Neural cell (in vitro differentiated cells): ENCODE data around the gene PTPRU. TPM values are rescaled to one million over a fixed set of nuclear protein-coding genes. Genes with fewer than 3 reads are reported as not detected.

Source experiments
- H2AFZ ChIP-seq: fragments of 200-600, 300-800 bp; sonication (generic), shearing (Covaris generic); 2 replicates; pipeline ENCODE4 v1.6.0; 2014; ENCODE audit warnings: low read depth, mild to moderate bottlenecking, antibody characterized with exemption, low read length, moderate library complexity
- H3F3A ChIP-seq: fragments of 200-600 bp; shearing (Covaris generic); 2 replicates; pipeline ENCODE4 v1.6.1; 2016; ENCODE audit warnings: mild to moderate bottlenecking, moderate library complexity, mixed read lengths, antibody characterized with exemption, low read length; ENCODE audit not compliant: insufficient read depth, poor library complexity, severe bottlenecking
- H3K27ac ChIP-seq: fragments of 200-600, 300-800 bp; sonication (generic), shearing (Covaris generic); 2 replicates; pipeline ENCODE4 v1.5.1; 2014; ENCODE audit warnings: mild to moderate bottlenecking, low read length, moderate library complexity
- H3K27me3 ChIP-seq: fragments of 300-800, 200-600 bp; sonication (generic), shearing (Covaris generic); 2 replicates; pipeline ENCODE4 v1.6.0; 2014; ENCODE audit warnings: mild to moderate bottlenecking, low read depth, low read length, moderate library complexity; ENCODE audit not compliant: insufficient read depth
- H3K36me3 ChIP-seq: fragments of 300-800, 200-600 bp; sonication (generic), shearing (Covaris generic); 2 replicates; pipeline ENCODE4 v1.5.1; 2014; ENCODE audit warnings: mild to moderate bottlenecking, antibody characterized with exemption, low read length, moderate library complexity; ENCODE audit not compliant: insufficient read depth
- H3K4me2 ChIP-seq: fragments of 300-800, 200-600 bp; sonication (generic), shearing (Covaris generic); 2 replicates; pipeline ENCODE4 v1.6.0; 2014; ENCODE audit warnings: mild to moderate bottlenecking, low read length
- H3K4me3 ChIP-seq: fragments of 300-800, 200-600 bp; sonication (generic), shearing (Covaris generic); 2 replicates; pipeline ENCODE4 v1.5.1; 2014; ENCODE audit warnings: mild to moderate bottlenecking, low read length, moderate library complexity
- H3K79me2 ChIP-seq: fragments of 200-600 bp; shearing (Covaris generic); replicated peaks from 2 replicates; pipeline ENCODE4 v1.6.0; 2014; ENCODE audit warnings: mild to moderate bottlenecking, low read length, moderate library complexity; ENCODE audit not compliant: insufficient read depth
- H3K9ac ChIP-seq: fragments of 300-800, 200-600 bp; sonication (generic), shearing (Covaris generic); 2 replicates; pipeline ENCODE4 v1.6.1; 2016; ENCODE audit warnings: mild to moderate bottlenecking, low read length, mixed read lengths
- H3K9me2 ChIP-seq: fragments of 200-600 bp; shearing (Covaris generic); 2 replicates; pipeline ENCODE4 v1.6.1; 2016; ENCODE audit warnings: mild to moderate bottlenecking, low read length, mixed read lengths; ENCODE audit not compliant: insufficient read depth
- H3K9me3 ChIP-seq: fragments of 200-600, 300-800 bp; sonication (generic), shearing (Covaris generic); 2 replicates; pipeline ENCODE4 v1.6.1; 2016; ENCODE audit warnings: mild to moderate bottlenecking, mixed run types, low read length, moderate library complexity, mixed read lengths
- H4K20me1 ChIP-seq: fragments of 200-600 bp; shearing (Covaris generic); 2 replicates; pipeline ENCODE4 v1.6.1; 2016; ENCODE audit warnings: mild to moderate bottlenecking, mixed run types; ENCODE audit not compliant: insufficient read depth
- EP300 ChIP-seq: fragments of 450-650 bp; conservative IDR thresholded peaks from 2 replicates; pipeline ENCODE4 v1.6.1; 2014; ENCODE audit warnings: antibody characterized with exemption, mild to moderate bottlenecking, moderate library complexity; ENCODE audit not compliant: poor library complexity, severe bottlenecking
- EZH2 ChIP-seq: fragments of 200-600, 300-800 bp; shearing (Covaris generic), sonication (generic); IDR thresholded peaks from 2 replicates; pipeline ENCODE4 v1.6.1; 2014; ENCODE audit warnings: antibody characterized with exemption, low read length, borderline replicate concordance, mild to moderate bottlenecking; ENCODE audit not compliant: insufficient read depth, poor library complexity, severe bottlenecking
- MXI1 ChIP-seq: fragments of 450-650 bp; conservative IDR thresholded peaks from 2 replicates; pipeline ENCODE4 v1.6.1; 2014; ENCODE audit warnings: antibody characterized with exemption, mild to moderate bottlenecking; ENCODE audit not compliant: poor library complexity, severe bottlenecking
- POLR2AphosphoS5 ChIP-seq: IDR thresholded peaks from 2 replicates; pipeline ENCODE4 v1.6.1; 2012
- RAD21 ChIP-seq: fragments of 450-650 bp; conservative IDR thresholded peaks from 2 replicates; pipeline ENCODE4 v1.6.1; 2014; ENCODE audit warnings: antibody characterized with exemption, mild to moderate bottlenecking, moderate library complexity
- REST ChIP-seq: IDR thresholded peaks from 2 replicates; pipeline ENCODE4 v1.6.1; 2012; ENCODE audit warnings: borderline replicate concordance
- SMC3 ChIP-seq: fragments of 450-650 bp; conservative IDR thresholded peaks from 2 replicates; pipeline ENCODE4 v1.6.1; 2014; ENCODE audit warnings: antibody characterized with exemption, mild to moderate bottlenecking, moderate library complexity; ENCODE audit not compliant: poor library complexity
- TAF1 ChIP-seq: IDR thresholded peaks from 2 replicates; pipeline ENCODE4 v1.6.1; 2012; ENCODE audit warnings: low read depth
- polyA plus RNA-seq: library from polyadenylated mRNA; depleted of rRNA; stranded (reverse); fragments of >200 nt; gene quantifications from 2 replicates; pipeline ENCODE4 v1.2.3, GENCODE V29; 2014
- TF ChIP-seq, protein P1 (sequence below): fragments of 450-650 bp; IDR thresholded peaks from 2 replicates; pipeline ENCODE4 v1.5.1; 2014; ENCODE audit warnings: antibody characterized with exemption, mild to moderate bottlenecking, moderate library complexity; ENCODE audit not compliant: poor library complexity, severe bottlenecking

The PTPRU gene
- polyA plus RNA-seq, 1 donor from 2014 or later: 5.0 TPM

GRCh38 chr1:29249170-29249691 lies 12.9 kb downstream of the PTPRU start (continued):
- TF ChIP-seq EZH2 (no peak), POLR2AphosphoS5 (no peak), MXI1 (no peak)

DNA sequence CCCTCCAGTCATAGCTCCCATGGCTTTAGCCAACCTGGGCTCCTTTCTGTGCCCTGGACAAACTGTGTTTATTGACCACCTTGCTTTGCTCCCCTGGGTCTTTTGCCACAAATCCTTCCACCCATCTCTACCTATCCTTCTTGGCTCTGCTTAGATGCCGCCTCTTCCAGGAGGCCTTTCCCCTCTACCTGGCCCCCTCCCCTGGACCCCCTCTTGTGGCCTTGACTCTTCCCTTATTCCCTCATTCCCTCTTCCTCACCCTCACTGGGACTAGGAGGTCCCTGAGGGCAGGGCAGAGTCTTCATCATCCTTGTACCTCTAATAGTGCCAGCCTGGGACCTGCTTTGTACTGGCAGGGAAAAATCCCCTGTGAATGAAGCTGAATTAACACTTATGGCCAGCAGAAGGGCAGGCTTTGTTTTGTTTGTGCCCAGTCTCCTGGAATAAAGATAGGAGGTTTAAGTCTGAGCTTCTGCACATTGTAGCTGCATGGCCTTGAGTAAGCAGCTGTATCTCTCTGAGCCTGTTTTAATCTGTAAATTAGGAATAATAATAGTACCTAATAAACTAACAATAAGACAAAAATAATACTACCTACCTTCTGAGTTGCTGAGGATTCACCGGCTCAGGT lies 13.7 kb downstream of the PTPRU start:
- H3K4me3 ChIP-seq: no peak overlapping the region
- H3K27ac ChIP-seq: no peak overlapping the region
- no peaks in the 10 kb centered on the region for H3K9me3 ChIP-seq
- H3K9me2 ChIP-seq: no peaks in the 10 kb centered on the region
- H3K79me2 ChIP-seq: no peaks in the 10 kb centered on the region
- no peaks in the 10 kb centered on the region for H3K27me3 ChIP-seq
- no peak overlapping the region for H2AFZ ChIP-seq
- H3K36me3 ChIP-seq: no peaks in the 10 kb centered on the region
- H4K20me1 ChIP-seq: no peaks in the 10 kb centered on the region
- H3F3A ChIP-seq: no peaks in the 10 kb centered on the region
- no peak overlapping the region for H3K9ac ChIP-seq
- no peak overlapping the region for H3K4me2 ChIP-seq
- TF ChIP-seq REST (no peak), POLR2AphosphoS5 (no peak), EZH2 (no peak), MXI1 (no peak), EP300 (no peak)

GRCh38 chr1:29251164-29252124 lies 15.1 kb downstream of the PTPRU start:
- Histone ChIP-seq H3K79me2 (no peaks in the 10 kb centered on the region), H3K9me3 (no peaks in the 10 kb centered on the region), H3F3A (no peaks in the 10 kb centered on the region), H3K27ac (no peak overlapping the region), H3K36me3 (no peaks in the 10 kb centered on the region), H2AFZ (no peak overlapping the region), H3K9me2 (no peaks in the 10 kb centered on the region), H3K4me3 (no peak overlapping the region), H3K9ac (no peak overlapping the region), H3K4me2 (no peak overlapping the region), H3K27me3 (no peaks in the 10 kb centered on the region), H4K20me1 (no peaks in the 10 kb centered on the region)
- no peak for TF ChIP-seq EZH2
- TF ChIP-seq MXI1: no peak
- TF ChIP-seq REST: no peak
- TF ChIP-seq POLR2AphosphoS5: no peak
- TF ChIP-seq RAD21: no peak
- TF ChIP-seq SMC3: no peak
- no peak for TF ChIP-seq EP300
- TF ChIP-seq, protein P1, sequence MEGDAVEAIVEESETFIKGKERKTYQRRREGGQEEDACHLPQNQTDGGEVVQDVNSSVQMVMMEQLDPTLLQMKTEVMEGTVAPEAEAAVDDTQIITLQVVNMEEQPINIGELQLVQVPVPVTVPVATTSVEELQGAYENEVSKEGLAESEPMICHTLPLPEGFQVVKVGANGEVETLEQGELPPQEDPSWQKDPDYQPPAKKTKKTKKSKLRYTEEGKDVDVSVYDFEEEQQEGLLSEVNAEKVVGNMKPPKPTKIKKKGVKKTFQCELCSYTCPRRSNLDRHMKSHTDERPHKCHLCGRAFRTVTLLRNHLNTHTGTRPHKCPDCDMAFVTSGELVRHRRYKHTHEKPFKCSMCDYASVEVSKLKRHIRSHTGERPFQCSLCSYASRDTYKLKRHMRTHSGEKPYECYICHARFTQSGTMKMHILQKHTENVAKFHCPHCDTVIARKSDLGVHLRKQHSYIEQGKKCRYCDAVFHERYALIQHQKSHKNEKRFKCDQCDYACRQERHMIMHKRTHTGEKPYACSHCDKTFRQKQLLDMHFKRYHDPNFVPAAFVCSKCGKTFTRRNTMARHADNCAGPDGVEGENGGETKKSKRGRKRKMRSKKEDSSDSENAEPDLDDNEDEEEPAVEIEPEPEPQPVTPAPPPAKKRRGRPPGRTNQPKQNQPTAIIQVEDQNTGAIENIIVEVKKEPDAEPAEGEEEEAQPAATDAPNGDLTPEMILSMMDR: no peak
- no peak for TF ChIP-seq TAF1
